AG20443 (cell line): ENCODE measurements around the gene CCAR1.
"Not testable (repeated sequence)": the region's sequence is repeated elsewhere in the genome, so short reads cannot be mapped to it uniquely, and the experiment has no call there.

Source experiments
- DNase-seq: peaks from one replicate; pipeline ENCODE4 v3.0.0; 2012; ENCODE audit warnings: low spot score, mixed read lengths

The CCAR1 gene

DNA sequence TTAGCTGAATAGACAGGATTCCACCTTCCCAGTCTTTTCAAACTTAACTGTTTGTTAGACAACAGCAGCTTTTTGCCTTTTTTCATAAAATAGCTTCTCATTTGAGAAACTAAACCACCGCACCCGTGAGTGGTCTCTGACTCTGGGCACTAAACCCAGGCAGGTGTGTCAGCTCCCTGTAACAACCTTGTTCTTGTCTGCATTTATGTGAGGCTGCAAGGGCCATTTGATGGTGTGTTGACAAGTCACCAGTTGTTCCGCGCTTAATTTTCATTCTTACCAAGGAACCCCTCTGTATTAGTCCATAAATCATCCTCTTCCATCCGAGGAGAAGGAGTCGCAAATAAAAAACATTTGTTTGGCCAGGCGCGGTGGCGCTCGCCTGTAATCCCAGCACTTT, 107.8 kb downstream of the CCAR1 start:
- DNase-seq: no peak

DNA sequence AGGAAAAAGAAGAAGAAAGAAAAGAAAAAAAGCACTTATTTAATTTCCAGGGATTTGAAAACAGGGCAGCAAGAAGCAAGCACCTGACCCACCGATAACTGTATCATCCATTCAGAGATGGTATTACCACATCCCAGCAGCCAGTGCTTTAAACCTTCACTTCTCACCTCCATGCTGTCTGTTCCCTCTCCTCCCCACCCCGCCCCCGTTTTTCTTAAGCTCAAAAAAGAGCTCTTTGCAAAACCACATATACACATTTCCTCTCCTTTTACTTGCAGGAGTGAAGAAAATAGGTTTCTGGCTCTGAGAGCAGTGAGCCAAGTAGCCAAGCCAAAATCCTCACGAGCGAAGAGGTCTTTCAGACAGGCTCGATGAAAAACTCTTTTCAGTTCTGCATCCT, 108.5 kb downstream of the CCAR1 start:
- no peak for DNase-seq

DNA sequence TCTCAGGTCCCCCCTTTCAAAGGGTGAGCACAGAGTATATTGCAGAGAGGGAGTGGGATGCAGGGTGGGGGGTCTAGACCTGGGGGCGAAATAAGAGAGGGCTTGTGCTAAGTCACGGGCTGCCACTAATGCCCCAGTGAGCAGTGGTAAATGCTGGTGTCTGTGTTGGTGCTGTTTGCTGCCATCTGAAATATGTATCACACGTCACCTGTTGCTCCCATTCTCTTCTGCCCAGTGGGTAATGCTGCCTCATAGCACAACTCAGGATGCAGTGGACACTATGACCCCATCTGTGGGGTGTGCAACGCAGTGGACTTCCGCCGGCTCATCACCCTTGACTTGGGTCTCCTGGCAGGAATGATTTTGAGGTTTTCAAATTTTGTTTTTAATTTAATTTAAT, 108.9 kb downstream of the CCAR1 start:
- DNase-seq: no peak

DNA sequence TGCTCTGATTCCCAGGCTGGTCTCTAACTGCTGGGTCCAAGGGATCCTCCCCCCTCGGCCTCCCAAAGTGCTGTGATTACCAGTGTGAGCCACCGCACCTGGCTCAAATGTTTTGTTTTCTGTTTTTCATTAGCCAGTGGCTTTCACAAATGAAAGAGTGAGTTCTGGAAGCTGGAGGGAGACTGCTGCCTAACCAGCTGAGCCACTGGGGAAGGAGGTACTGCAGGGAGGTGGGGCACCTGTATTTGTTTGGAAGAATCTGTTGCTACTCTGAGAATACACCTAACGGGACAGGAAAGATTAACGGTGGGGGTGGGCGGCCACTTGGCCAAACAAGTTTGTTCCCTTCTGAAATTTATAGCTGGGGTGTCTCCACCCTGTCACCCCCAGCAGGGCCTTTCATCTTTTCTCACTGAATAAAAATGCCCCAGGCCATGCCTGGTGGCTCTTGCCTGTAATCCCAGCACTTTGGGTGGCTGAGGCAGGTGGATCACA, 111.0 kb downstream of the CCAR1 start:
- no peak for DNase-seq

DNA sequence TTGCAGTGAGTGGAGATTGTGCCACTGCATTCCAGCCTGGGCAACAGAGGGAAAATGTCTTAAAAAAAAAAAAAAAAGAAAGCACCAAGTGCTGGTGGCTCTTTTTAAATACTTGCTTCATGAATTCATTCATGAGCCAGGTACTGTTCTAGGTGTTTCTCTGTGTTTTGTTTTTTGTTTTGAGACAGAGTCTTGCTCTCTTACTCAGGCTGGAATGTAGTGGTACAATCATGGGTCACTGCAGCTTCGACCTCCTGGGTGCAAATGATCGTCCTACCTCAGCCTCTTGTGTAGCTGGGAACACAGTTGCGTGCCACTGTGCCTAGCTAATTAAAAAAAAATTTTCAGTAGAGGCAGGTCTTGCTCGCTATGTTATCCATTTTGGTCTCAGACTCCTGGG, 111.6 kb downstream of the CCAR1 start:
- DNase-seq: no peak

DNA sequence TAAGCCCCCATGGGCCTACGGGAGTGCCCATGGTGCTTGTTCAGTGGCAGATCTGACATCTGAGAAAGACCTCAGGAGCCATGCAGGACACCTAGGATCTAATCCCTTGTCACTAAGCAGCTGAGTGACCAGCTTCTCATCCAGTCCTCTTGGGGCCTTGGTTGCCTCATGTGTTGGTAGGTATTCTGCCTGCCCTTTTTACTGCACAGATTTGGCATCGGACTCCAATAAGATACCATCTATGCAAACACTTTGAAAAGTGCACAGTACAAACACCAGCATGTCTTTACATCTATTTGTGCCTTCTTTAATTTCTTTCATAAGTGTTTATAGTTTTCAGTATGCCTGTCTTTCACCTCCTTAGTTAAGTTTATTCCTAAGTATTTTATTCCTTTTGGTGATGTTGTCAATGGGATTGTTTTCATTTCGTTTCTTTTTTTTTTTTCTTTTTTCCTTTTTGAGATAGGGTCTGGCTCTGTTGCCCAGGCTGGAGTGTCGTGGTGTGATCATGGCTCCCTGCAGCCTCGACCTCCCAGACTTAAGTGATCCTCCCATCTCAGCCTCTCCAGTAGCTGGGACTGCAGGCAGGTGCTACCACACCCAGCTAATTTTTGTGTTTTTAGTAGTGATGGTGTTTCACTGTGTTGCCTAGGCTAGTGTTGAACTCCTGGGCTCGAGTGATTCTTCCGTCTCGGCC, 116.7 kb downstream of the CCAR1 start:
- no peak for DNase-seq

DNA sequence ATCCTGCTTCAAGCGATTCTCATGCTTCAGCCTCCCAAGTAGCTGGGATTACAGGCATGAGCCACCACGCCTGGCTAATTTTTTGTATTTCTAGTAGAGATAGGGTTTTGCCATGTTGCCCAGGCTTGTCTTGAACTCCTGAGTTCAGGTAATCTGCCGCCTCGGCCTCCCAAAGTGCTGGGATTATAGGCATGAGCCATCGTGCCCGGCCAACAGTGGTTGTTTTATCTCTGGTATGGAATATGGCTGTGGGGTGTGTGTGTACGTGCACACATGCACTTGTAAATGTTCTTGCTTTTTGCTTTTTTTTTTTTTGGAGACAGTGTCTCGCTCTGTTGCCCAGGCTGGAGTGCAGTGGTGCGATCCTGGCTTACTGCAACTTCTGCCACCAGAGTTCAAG, 119.6 kb downstream of the CCAR1 start:
- not testable (repeated sequence) for DNase-seq
